ENCODE results near the gene ID2.
"Not testable (repeated sequence)": the region's sequence is repeated elsewhere in the genome, so short reads cannot be mapped to it uniquely, and the experiment has no call there.

ID2 gene

DNA sequence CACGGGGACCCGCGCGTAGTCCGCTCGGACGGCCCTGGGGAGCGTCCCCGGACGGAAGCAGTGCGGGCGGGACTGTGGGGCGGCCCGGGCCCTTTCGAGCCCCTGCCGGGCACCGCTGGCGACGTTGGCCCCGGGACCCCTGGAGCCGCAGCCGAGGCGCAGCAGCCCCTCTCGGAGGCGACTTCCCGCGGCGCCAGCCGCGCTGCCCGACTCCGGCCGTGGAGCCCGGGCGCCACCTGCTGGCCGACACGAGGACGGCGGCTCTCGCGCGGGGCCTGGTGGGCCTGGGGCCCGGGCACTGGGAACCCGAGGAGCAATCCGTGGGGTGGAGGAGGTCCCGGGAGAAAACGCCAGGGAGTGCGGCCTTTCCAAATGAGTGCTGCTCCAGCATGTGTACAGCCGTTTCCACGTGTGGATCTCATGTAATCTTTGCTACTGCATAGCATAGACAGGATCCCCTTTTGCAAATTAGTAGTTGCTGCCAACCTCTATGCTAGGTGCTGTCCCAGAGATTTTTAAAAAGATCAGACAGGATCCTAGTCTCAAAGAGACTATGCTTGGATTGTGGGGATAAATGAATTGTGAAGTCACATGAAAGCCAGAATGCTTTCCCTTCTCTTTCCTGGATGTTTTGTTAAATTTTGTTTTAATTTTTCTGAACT lies 4.0 kb downstream of the ID2 start:
- peak; percentile 72 for DNase-seq (ENCODE audit: low read depth)

DNA sequence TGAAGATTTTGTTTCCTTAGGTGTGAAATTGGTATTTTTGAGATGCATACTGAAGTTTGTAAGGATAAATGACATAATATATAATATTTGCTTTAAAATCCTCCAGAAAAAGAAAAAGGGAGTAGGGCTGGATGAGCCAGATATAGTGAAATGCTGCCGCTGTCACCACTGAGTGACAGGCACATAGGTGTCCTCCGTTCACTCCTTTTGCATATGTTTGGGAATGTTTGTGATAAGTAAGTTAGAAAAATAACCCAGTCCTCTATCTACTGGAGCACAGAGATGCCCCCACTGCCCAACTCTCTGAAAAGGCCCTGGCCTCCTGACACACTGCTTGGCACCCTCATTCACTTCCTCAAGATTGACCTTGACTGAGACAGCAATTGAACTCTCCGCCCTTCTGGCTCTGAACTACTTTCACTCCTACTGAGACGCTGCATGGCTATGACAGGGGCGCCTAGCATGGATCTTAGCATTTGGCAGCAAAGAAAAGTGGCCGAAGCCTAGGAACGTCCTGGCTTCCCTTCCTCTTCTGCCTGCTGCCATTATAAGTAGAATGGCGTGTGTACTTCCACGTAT lies 10.1 kb downstream of the ID2 start:
- DNase-seq (ENCODE audit: low read depth) = no peak

DNA sequence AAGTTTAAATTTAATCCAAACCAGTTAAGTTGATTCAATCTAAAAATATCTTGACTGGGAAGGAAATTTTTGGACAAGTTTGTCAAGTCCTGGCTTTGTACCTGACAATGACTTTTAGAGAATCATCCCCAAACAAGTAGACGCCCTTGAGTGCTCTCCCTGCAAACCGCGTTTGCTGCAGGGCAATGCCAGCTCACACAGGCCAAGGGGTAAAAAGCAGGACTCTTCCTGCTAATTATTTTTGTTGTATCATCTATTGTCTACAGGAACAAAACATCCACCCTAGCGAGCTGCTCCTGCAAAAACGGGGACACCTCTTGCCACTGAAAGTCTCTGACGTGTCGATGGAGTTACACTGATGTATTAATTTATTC lies 10.9 kb downstream of the ID2 start:
- no peak for DNase-seq (ENCODE audit: low read depth)

DNA sequence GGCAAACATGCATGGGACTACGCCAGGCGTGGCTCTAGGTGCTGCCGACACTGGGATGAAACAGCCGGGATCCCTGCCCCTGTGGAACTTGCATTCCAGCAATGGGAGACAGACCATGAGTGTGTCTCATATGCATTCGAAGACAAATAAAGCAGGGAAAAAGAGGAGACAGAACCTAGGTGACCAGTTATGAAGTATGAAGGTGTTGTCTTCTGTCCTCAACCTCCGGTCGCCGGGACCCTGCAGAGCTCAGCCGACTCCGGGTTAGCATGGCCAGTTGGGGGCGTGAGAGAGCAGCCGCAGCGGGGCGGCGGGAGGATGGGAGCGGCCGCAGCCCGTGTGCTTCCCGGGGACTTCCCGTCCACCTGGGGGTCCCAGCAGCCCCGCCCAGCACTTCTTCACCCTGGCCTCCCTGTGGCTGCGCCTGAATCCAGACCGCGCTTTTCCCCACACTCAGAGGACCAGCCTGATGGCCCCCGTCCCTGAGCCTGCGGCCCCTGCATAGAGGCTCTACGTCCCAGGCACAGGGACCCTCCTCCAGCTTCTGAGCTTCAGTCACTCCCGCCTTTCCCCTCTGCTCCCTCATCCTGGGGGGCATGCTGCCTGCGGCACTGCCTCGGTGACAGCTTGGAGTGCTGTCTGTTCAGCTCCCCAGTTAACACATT lies 11.4 kb downstream of the ID2 start:
- DNase-seq (ENCODE audit: low read depth) = peak; percentile 11

DNA sequence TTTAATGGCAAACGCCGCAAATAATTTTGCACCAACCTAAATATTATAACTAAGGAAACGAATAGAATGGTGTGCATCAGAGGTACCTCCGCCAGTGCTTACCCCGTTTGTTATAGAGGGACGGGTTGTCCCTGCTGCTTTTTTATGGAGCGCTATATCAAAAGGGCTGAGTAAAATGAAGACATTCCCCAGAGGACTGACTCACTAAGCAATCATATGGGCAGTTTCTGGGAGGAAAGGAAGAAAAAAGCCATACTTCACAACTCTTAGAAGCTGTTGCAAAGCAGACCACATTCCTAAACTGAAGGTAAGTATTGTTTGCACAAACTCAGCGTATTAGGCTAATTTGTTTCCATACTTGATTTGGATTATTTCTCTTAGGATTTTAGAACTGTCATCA lies 12.9 kb downstream of the ID2 start:
- no peak for DNase-seq (ENCODE audit: low read depth)

DNA sequence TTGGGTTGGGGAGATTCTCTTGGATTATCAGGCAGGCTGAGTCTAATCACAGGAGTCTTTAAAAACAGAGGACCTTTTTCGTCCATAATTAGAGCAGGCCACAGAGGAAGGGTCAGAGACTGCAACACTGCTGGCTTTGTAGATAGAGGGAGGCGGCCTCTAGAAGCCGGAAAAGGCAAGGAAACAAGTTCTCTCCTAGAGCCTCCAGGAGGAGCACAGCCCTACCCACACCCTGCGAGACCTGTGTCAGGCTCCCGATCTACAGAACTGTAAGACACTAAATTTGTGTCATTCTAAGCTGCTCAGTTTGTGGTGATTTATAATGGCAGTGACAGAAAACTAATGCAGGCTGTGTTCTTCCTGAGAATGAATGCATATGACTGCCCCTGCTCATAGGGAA lies 15.3 kb downstream of the ID2 start:
- no peak for DNase-seq (ENCODE audit: low read depth)

DNA sequence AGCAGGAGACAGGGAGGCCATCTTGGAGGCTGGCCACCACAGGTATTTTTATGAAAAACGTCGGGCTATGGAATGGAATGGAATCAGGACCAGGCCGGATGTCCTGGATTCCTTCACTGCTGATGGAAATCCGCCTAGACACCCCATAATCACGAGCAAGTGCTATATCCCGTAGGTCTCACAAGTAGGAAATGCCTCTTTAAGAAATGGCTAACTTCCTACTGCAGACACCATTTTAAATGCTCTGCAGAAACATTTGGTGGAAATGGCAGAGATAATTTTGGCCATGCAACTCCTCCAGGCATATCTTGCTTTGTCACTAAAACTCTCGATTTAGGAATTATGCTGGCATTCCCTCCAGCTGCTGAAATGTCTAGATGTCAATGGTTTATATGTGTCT lies 18.0 kb downstream of the ID2 start:
- no peak for DNase-seq (ENCODE audit: low read depth)

DNA sequence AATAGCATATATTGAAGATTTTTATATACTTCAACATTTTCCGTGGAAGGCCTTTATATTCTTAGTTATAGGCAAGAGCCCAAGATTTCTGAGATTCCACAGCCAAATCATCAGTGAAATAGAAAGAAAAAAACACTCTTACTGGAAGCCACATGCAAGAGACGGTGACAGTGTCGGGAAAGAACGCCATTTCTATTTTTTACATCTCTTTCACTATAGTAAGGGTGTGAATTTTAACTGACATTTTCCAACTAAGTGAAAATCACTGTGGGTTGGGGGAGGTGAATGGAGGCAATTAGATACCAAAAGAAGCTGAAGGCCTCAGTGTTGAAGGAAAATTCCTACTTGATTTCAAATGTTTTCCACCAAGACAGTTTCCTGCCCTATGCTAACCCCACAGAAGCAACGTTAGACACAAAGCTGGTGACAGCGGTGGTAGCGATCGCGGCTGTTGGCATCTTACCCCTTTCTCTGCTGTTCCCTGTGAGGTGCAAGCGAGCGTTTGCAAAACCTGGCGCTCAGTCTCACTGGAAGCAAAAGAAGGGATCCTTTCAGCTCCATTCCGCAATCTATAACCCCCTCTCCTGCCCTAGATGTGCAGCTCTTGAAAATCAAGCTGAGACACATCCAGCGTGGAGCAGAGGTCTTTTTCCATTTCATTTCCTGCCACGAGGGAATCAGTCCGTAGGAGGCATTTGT lies 20.0 kb downstream of the ID2 start:
- no peak for DNase-seq (ENCODE audit: low read depth)

DNA sequence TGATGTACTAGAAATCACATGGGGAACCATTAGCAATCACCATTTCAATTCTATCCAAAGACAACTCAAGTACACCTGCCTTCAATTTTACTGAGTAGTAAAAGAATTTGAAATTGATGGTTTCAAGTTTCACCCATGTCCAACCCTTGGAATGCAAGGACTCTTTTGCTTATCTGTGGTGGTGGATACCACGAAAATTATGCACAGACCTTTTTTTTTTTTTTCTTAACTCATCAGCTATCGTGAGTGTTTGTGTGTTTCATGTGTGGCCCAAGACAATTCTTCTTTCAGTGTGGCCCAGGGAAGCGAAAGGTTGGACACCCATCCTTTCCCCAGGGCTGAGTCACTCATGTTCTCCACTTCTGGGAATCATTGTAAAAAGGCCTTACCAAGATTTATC lies 23.1 kb downstream of the ID2 start:
- no peak for DNase-seq (ENCODE audit: low read depth)

DNA sequence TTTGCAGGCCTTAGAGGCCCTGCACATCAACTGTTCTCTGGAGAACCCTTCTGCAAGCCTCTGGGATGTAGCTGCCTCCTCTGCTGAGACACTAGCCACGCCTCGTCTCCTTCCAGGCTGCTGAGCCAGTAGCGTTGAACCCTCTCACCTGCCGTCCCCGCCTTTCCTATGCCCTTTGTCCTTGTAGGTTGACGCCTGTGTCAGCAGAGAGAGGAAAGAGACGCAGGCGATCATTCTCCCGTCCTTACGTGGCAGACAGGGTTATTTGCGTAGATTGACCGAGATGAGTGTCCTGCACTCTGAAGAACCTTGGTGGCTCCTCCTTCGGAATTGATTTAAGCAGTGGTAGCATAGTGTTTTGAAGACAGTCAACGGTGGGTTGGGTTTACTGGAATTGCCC lies 27.8 kb downstream of the ID2 start:
- no peak for DNase-seq (ENCODE audit: low read depth)

DNA sequence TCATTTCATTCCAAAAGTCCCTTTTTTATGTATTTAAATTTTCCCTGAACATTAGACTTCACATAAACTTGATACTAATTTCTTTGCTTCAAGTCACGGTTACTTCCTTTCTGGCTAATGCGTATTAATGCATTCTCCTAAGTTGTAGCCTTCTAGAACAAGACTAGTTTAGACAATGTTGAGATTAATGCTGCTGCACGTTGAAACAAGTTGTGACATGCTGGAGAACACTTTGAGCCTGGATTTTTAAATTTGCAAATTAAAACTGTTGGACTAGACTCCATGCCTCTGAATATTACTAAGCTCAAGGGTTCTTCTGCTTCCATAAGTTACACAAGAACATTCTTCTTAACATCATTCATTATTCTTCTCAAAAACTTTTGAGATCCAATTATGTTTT lies 29.1 kb downstream of the ID2 start:
- DNase-seq (ENCODE audit: low read depth) = no peak

DNA sequence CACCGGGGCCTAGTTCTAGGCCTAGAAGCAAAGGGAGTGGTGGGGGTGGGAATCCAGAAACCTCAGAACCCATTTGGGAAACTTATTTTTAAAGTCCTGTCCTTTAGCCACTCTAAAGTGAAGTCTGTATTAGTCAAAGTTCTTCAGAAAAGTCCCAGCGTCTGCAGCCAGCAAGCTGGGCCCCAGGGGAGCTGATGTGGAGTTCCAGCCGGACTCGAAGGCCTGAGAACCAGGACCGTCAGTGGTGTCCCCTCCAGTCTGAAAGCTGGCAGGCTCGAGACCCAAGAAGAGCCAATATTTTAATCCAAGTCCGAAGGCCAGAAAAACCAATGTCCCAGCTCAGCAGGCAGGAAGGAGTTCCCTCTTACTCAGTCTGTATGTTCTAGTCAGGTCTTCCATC lies 32.4 kb downstream of the ID2 start:
- no peak for DNase-seq (ENCODE audit: low read depth)

DNA sequence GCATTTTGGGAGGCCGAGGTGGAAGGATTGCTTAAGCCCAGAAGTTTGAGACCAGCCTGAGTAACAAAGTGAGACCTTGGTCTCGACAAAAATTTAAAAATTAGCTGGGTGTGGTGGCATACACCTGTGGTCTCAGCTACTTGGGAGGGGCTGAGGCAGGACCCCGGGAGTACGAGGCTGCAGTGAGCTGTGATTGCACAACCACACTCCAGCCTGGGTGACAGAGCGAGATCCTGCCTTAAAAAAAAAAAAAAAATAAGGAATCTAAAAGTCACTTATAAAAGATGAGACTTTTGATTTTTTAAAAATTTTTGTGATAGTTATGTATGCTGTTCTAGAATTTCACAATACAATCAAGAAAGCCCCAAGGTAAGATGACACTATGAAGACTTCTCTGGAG lies 33.1 kb downstream of the ID2 start:
- no peak for DNase-seq (ENCODE audit: low read depth)

DNA sequence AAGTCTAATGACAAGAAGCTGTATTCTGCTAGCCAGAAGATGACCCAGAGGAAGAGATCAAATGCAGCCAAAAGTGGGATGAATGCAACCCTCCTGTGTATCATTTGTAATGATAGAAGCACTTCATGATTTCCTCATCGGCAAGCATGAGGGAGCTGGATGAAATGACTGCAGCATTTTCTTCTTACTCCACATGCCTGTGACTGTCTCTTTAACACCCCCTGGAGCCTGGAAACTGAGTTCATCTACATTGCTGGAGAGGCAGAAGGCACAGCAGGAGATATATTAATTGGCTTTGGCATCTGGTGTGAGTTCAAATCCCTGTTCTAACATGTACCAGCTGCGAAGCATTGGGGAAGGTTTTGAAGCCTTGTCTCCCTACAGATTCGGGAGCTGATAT lies 37.7 kb downstream of the ID2 start:
- DNase-seq (ENCODE audit: low read depth) = no peak

DNA sequence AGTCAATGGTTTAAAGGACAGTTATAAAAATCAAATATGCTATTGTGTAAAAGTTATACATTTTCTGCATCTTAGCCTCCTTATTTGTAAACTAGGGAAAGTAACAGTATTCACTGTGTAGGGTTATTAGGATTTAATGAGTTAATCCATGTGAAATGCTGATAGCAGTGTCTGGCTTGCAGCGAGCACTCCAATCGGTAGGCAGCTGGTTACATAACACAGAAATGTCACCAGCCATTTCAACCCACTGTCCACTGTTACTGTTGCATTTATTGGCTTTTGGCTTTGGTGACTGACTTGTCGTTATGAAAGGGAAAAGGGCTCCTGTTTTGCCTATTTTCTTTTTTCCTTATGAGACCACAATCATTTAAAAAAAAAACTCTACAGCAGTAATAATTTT lies 38.9 kb downstream of the ID2 start:
- no peak for DNase-seq (ENCODE audit: low read depth)

DNA sequence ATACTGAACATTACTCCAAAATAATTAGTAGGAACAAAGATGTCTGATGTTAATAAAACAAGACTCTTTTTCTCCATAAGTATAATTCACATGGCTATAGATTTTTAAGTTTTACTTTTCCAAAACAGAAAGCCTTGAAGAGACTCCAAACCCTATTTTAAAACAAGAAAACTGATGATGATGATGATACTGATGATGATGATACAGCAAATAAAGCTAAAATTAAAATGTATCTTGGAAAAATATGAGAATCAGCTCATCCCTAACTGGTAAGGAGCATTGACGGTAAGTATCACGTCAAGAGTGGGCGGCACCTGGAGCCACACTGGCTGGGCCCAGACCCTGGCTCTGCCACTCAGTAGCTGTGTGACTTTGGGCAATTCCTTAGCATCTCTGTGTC lies 39.6 kb downstream of the ID2 start:
- no peak for DNase-seq (ENCODE audit: low read depth)

DNA sequence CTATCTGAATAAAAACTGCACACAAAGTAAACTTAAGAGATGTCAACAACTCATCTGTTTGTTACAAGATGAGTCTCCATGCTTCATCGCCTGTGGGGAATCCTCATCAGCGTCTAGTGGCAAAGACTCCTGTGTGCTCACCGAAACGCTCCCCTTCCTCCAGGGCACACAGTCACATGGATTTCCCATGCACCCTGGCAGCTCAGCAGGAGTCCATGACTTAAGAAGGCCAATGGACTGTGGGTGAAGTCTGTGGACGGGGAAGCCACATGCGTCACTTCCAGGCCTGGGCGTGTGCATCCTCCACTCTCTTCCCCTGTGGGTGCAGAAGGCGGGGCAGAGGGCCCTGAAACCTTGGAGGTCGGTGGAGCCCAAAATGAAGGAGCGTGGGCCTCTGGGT lies 41.1 kb downstream of the ID2 start:
- DNase-seq (ENCODE audit: low read depth) = no peak

DNA sequence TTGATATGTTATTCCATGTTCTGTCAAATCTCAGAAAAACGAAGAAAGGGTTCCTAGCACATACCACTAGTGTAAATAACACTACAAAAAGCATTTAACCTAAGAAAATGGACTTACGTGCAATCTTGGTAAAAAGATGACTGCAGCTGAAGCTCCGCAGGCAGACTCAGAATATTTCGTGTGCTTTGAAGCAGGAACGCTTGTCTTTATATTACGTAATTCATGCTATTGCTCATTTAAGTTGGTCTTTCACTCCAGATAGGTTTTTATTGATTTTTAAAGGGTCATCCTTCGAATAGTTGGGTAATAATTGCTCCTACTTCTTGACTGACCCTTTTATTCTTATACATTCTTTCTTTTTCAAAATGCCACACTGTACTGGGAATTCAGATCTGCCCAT lies 44.0 kb downstream of the ID2 start:
- no peak for DNase-seq (ENCODE audit: low read depth)

DNA sequence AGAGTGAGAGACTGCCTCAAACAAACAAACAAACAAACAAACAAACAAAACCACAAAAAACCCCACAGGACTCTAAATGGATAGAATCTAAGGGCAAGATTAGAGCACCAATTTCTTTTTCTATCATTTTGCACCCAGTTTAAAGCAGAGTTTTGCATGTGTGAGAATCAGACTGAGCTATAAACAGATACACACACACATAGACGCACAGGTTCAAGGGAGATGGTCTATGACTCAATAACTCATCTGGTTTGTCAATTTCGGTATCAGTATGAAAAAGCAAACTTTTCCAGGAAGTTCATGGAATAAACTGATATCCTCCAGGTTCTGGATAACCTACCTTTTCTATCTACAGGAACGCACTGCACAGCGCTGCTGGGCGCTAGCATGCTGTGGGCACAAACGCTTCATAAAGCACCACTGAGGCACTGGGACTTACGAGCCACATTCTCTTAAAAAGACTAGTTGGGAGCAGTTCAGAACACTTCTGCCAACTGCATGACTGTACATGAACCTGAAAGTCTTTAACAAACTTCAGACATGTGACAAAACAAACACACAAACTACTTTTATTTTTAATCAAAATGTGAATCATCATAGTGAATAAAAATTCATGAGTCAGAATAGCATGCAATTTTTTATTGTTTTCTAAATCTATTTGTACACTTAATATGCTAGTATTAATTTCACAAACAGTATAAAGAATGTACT lies 46.6 kb downstream of the ID2 start:
- no peak for DNase-seq (ENCODE audit: low read depth)

DNA sequence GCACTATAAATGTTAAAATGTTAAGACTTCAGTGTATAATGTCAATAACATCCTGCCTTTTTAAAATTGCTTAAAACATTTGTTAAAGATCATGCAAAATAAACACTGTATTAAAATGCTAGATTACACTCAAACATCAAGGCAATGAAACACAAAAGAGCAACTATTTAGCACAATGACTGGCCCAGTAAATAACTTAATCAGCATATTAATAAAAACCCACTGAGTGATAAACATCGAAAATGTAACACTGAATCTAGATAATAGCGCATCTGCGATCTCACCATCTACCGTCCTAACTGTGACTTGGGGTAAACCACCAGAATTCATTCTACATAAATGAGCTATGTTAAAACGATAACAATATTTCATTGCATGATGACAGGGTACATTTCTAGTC lies 47.2 kb downstream of the ID2 start:
- not testable (repeated sequence) for DNase-seq (ENCODE audit: low read depth)

DNA sequence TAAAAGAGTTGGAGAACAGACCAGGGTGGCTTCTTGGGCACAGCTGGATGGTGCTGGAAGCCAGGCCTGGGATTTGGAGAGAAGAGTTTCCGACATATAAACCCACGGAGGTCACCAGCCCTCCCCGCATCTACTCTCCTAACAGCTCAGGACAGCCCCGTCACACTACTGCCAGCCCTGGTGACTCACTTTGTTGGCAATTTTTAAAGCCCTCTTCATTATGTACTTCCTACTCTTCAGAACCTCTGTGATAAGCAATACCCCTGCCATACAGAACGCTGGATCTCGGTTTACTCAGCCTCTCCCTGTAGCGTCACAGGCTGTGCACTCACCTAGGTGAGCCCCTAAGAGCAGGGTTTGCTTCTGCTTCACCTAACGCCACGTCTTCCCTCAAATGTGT lies 48.1 kb downstream of the ID2 start:
- no peak for DNase-seq (ENCODE audit: low read depth)

DNA sequence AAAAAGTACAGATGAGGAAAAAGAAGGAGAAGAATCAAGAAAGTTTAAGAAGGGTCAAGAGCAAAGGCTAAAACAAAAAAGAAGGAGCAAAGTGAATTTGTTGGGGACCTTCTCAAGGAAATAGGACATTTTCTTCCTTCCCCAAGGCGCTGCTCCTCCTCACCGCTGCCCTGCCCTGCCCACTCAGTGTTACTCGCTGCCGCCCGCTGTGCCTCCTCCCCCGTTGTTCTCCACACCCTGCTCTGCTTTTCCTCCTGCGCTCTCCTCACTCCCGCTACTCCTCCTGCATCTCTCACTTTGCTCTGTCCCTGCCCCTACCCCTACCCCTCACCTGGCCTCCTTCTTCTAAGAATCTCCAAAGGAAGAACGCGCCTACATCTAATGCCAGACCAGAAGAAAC lies 50.7 kb downstream of the ID2 start:
- DNase-seq (ENCODE audit: low read depth) = no peak
